ENCODE data around the gene MICOS13. TPM values are rescaled to one million over a fixed set of nuclear protein-coding genes. Genes with fewer than 3 reads are reported as not detected.

The MICOS13 gene
- total RNA-seq, 1 experiment from 2014 or later = 47.0 TPM

GRCh38 chr19:5628461-5628860 is 51.9 kb downstream of the MICOS13 start:
- no peak for DNase-seq (ENCODE audit: low read depth)

Other genes with a start within 250 kb of the MICOS13 start
- gene ZNRF4, start 225.1 kb downstream of the MICOS13 start, total RNA-seq (2014; rRNA removed; shearing (Covaris generic)) = not detected in 2 replicates
- 0.10 and 0.12 TPM in 2 replicates for gene TINCR, start 112.6 kb downstream of the MICOS13 start, total RNA-seq (2014; rRNA removed; shearing (Covaris generic))
- 12.6 and 21.0 TPM in 2 replicates for gene SAFB2, start 57.7 kb downstream of the MICOS13 start, total RNA-seq (2014; rRNA removed; shearing (Covaris generic))
- gene SAFB, start 57.4 kb downstream of the MICOS13 start, total RNA-seq (2014; rRNA removed; shearing (Covaris generic)) = 10.3 and 27.8 TPM in 2 replicates
- 10.7 and 13.7 TPM in 2 replicates for gene HSD11B1L, start 511 bp upstream of the MICOS13 start, total RNA-seq (2014; rRNA removed; shearing (Covaris generic))
- gene RPL36, start 9.8 kb upstream of the MICOS13 start, total RNA-seq (2014; rRNA removed; shearing (Covaris generic)) = 734 and 1,196 TPM in 2 replicates
- 53.1 and 71.2 TPM in 2 replicates for gene LONP1, start 39.6 kb upstream of the MICOS13 start, total RNA-seq (2014; rRNA removed; shearing (Covaris generic))
- not detected in 2 replicates for gene CATSPERD, start 40.1 kb upstream of the MICOS13 start, total RNA-seq (2014; rRNA removed; shearing (Covaris generic))
- gene PRR22, start 104.2 kb upstream of the MICOS13 start, total RNA-seq (2014; rRNA removed; shearing (Covaris generic)) = 0.07 and 0.34 TPM in 2 replicates
- 12.7 and 24.7 TPM in 2 replicates for gene DUS3L, start 110.6 kb upstream of the MICOS13 start, total RNA-seq (2014; rRNA removed; shearing (Covaris generic))
- gene NRTN, start 124.6 kb upstream of the MICOS13 start, total RNA-seq (2014; rRNA removed; shearing (Covaris generic)) = 0.67 TPM in 1 of 2 replicates, not detected in the other
- not detected in 2 replicates for gene FUT6, start 159.2 kb upstream of the MICOS13 start, total RNA-seq (2014; rRNA removed; shearing (Covaris generic))
- not detected in 2 replicates for gene FUT3, start 170.9 kb upstream of the MICOS13 start, total RNA-seq (2014; rRNA removed; shearing (Covaris generic))
- gene FUT5, start 190.0 kb upstream of the MICOS13 start, total RNA-seq (2014; rRNA removed; shearing (Covaris generic)) = not detected in 2 replicates
- gene NDUFA11, start 223.3 kb upstream of the MICOS13 start, total RNA-seq (2014; rRNA removed; shearing (Covaris generic)) = 246 and 328 TPM in 2 replicates
- 1.6 and 4.4 TPM in 2 replicates for gene VMAC, start 224.4 kb upstream of the MICOS13 start, total RNA-seq (2014; rRNA removed; shearing (Covaris generic))
- gene CAPS, start 233.7 kb upstream of the MICOS13 start, total RNA-seq (2014; rRNA removed; shearing (Covaris generic)) = 0.96 and 1.3 TPM in 2 replicates

Data from M059J (cell line).